ENCODE measurements around the gene KRT25.

The KRT25 gene

GRCh38 chr17:40755231-40755630 is at the start of gene KRT25:
Gene KRT25, minus strand, starts transcription at chr17:40755331. Its CDS starts 60 bp downstream, at chr17:40755271.
- no peak for DNase-seq (ENCODE audit: low read depth in 4 of 4, low spot score in 1 of 4)

- DNase-seq (ENCODE audit: low read depth in 4 of 4, low spot score in 1 of 4) = peak; percentile 46 to 67 (median 64)
Measured at GRCh38 chr17:40803617-40804082, 48.5 kb upstream of the KRT25 start.

- DNase-seq (ENCODE audit: low read depth in 4 of 4, low spot score in 1 of 4) = no peak
Measured at GRCh38 chr17:40801157-40801556, 46.0 kb upstream of the KRT25 start.

- no peak for DNase-seq (ENCODE audit: low read depth in 4 of 4, low spot score in 1 of 4)
Measured at GRCh38 chr17:40800381-40800780, 45.2 kb upstream of the KRT25 start.

GRCh38 chr17:40799859-40800258 is 44.7 kb upstream of the KRT25 start, which contains the start of gene KRT28:
Gene KRT28, minus strand, starts transcription at chr17:40799959. Its CDS starts 66 bp downstream, at chr17:40799893.
- no peak for DNase-seq (ENCODE audit: low read depth in 4 of 4, low spot score in 1 of 4)

GRCh38 chr17:40796846-40797245 is 41.7 kb upstream of the KRT25 start:
- DNase-seq (ENCODE audit: low read depth in 4 of 4, low spot score in 1 of 4) = no peak

- no peak for DNase-seq (ENCODE audit: low read depth in 4 of 4, low spot score in 1 of 4)
Measured at GRCh38 chr17:40795019-40795667, 40.0 kb upstream of the KRT25 start.

- no peak for DNase-seq (ENCODE audit: low read depth in 4 of 4, low spot score in 1 of 4)
Measured at GRCh38 chr17:40794466-40794865, 39.3 kb upstream of the KRT25 start.

GRCh38 chr17:40793832-40794231 is 38.7 kb upstream of the KRT25 start:
- no peak for DNase-seq (ENCODE audit: low read depth in 4 of 4, low spot score in 1 of 4)

- no peak for DNase-seq (ENCODE audit: low read depth in 4 of 4, low spot score in 1 of 4)
Measured at GRCh38 chr17:40791787-40792436, 36.8 kb upstream of the KRT25 start.

- DNase-seq (ENCODE audit: low read depth in 4 of 4, low spot score in 1 of 4) = no peak
Measured at GRCh38 chr17:40791111-40791510, 36.0 kb upstream of the KRT25 start.

GRCh38 chr17:40782450-40782849 is 27.3 kb upstream of the KRT25 start, which contains the start of gene KRT27:
Gene KRT27, minus strand, starts transcription at chr17:40782550. Its CDS starts 57 bp downstream, at chr17:40782493.
- no peak for DNase-seq (ENCODE audit: low read depth in 4 of 4, low spot score in 1 of 4)

GRCh38 chr17:40779181-40779909 is 24.2 kb upstream of the KRT25 start:
- peak in 1 of 4 experiments; percentile 7 for DNase-seq (ENCODE audit: low read depth in 4 of 4, low spot score in 1 of 4)

GRCh38 chr17:40778461-40778860 is 23.3 kb upstream of the KRT25 start:
- DNase-seq (ENCODE audit: low read depth in 4 of 4, low spot score in 1 of 4) = no peak

GRCh38 chr17:40777971-40778370 is 22.8 kb upstream of the KRT25 start:
- no peak for DNase-seq (ENCODE audit: low read depth in 4 of 4, low spot score in 1 of 4)

- no peak for DNase-seq (ENCODE audit: low read depth in 4 of 4, low spot score in 1 of 4)
Measured at GRCh38 chr17:40777459-40777858, 22.3 kb upstream of the KRT25 start.

GRCh38 chr17:40775945-40776344 is 20.8 kb upstream of the KRT25 start:
- DNase-seq (ENCODE audit: low read depth in 4 of 4, low spot score in 1 of 4) = no peak

- no peak for DNase-seq (ENCODE audit: low read depth in 4 of 4, low spot score in 1 of 4)
Measured at GRCh38 chr17:40772101-40772500, 17.0 kb upstream of the KRT25 start, which contains the start of gene KRT26. Gene KRT26, minus strand, starts transcription at chr17:40772201. Its CDS starts 88 bp downstream, at chr17:40772113.

- DNase-seq (ENCODE audit: low read depth in 4 of 4, low spot score in 1 of 4) = no peak
Measured at GRCh38 chr17:40765657-40766056, 10.5 kb upstream of the KRT25 start.

- no peak for DNase-seq (ENCODE audit: low read depth in 4 of 4, low spot score in 1 of 4)
Measured at GRCh38 chr17:40763752-40764151, 8.6 kb upstream of the KRT25 start.

- DNase-seq (ENCODE audit: low read depth in 4 of 4, low spot score in 1 of 4) = no peak
Measured at GRCh38 chr17:40760105-40761016, 5.2 kb upstream of the KRT25 start.
